Large intestine (tissue), 3 donors: Measurements from ENCODE around the gene GPS2. TPM values are rescaled to one million over a fixed set of nuclear protein-coding genes. Genes with fewer than 3 reads are reported as not detected.
"Not testable (repeated sequence)": the region's sequence is repeated elsewhere in the genome, so short reads cannot be mapped to it uniquely, and the experiment has no call there.

ENCODE experiments used
- DNase-seq, 2 donors: peaks; one replicate each; pipeline versions ENCODE4 v3.0.0 to v3.0.0-alpha.2; 2013
- H3K27ac ChIP-seq: one replicate; pipeline ENCODE4 v1.5.1; 2013; ENCODE audit warnings: low read length
- H3K27me3 ChIP-seq: 2 replicates; pipeline ENCODE4 v1.6.1; 2013; ENCODE audit warnings: low read length; ENCODE audit not compliant: control insufficient read depth, insufficient read depth
- H3K36me3 ChIP-seq: 2 replicates; pipeline ENCODE4 v1.6.1; 2013; ENCODE audit warnings: low read length; ENCODE audit not compliant: control insufficient read depth, insufficient read depth
- H3K4me1 ChIP-seq: one replicate; pipeline ENCODE4 v1.6.1; 2013; ENCODE audit warnings: low read length; ENCODE audit not compliant: control insufficient read depth, insufficient read depth
- H3K4me3 ChIP-seq: one replicate; pipeline ENCODE4 v1.5.1; 2013; ENCODE audit warnings: low read length
- H3K9me3 ChIP-seq: one replicate; pipeline ENCODE4 v1.6.1; 2013; ENCODE audit warnings: mild to moderate bottlenecking, low read depth, low read length, moderate library complexity; ENCODE audit not compliant: control insufficient read depth
- WGBS: methylation state at CpG from one replicate; pipeline ENCODE4 v1.1.5; 2013; ENCODE audit warnings: low lambda C conversion rate; ENCODE audit not compliant: insufficient coverage; 5-methylcytosine and 5-hydroxymethylcytosine counted together
- polyA plus RNA-seq: library from polyadenylated mRNA; unstranded; fragments of 120-200 nt; gene quantifications from one replicate; pipeline ENCODE4 v1.2.1, GENCODE V29; 2013

GPS2 gene
- polyA plus RNA-seq, 1 donor, result 53.0 TPM

GRCh38 chr17:7340179-7340578 lies 25.0 kb upstream of the GPS2 start:
- H3K4me3 ChIP-seq, result no peak overlapping the region
- WGBS, result no CpG with 5 or more reads among the region's 2 CpGs
- peaks cover 13% of the 10 kb centered on the region for H3K27me3 ChIP-seq
- DNase-seq, result no peak
- H3K27ac ChIP-seq, result no peak overlapping the region
- H3K36me3 ChIP-seq, result no peaks in the 10 kb centered on the region
- no peaks in the 10 kb centered on the region for H3K9me3 ChIP-seq
- H3K4me1 ChIP-seq, result no peaks in the 10 kb centered on the region

- not testable (repeated sequence) for H3K4me1 ChIP-seq, H3K27me3 ChIP-seq, H3K9me3 ChIP-seq, H3K36me3 ChIP-seq, DNase-seq, H3K27ac ChIP-seq, H3K4me3 ChIP-seq
- WGBS, result no CpG with 5 or more reads among the region's 7 CpGs
These were observed 22.4 kb upstream of the GPS2 start for GRCh38 chr17:7337600-7337999.

- Histone ChIP-seq H3K4me3 (peak within 1 kb of the TSS; percentile 16), H3K36me3 (no peaks in the 10 kb centered on the region), H3K9me3 (no peaks in the 10 kb centered on the region), H3K27me3 (peaks cover 4% of the 10 kb centered on the region), H3K27ac (no peak within 1 kb of the TSS), H3K4me1 (no peaks in the 10 kb centered on the region)
- DNase-seq, result no peak
- no CpG with 5 or more reads among the region's 17 CpGs for WGBS
These were observed 21.3 kb upstream of the GPS2 start, which contains the start of gene ACAP1 for GRCh38 chr17:7336240-7337175. Gene ACAP1, plus strand, starts transcription at chr17:7336529. Its CDS starts 206 bp downstream, at chr17:7336735.

- not testable (repeated sequence) for H3K4me3 ChIP-seq, H3K27ac ChIP-seq, DNase-seq, H3K36me3 ChIP-seq, H3K9me3 ChIP-seq, H3K4me1 ChIP-seq, H3K27me3 ChIP-seq
- WGBS, result no CpG with 5 or more reads among the region's 13 CpGs
These were observed 20.6 kb upstream of the GPS2 start for GRCh38 chr17:7335765-7336164.

GRCh38 chr17:7334938-7335538 lies 19.9 kb upstream of the GPS2 start:
- H3K27ac ChIP-seq, result no peak overlapping the region
- H3K9me3 ChIP-seq, result no peaks in the 10 kb centered on the region
- no peaks in the 10 kb centered on the region for H3K36me3 ChIP-seq
- no CpG with 5 or more reads among the region's 3 CpGs for WGBS
- peaks cover 4% of the 10 kb centered on the region for H3K27me3 ChIP-seq
- H3K4me1 ChIP-seq, result peaks cover 8% of the 10 kb centered on the region
- no peak for DNase-seq
- H3K4me3 ChIP-seq, result no peak overlapping the region

GRCh38 chr17:7332600-7333069 lies 17.5 kb upstream of the GPS2 start:
- not testable (repeated sequence) for H3K27me3 ChIP-seq, H3K27ac ChIP-seq, DNase-seq, H3K36me3 ChIP-seq, H3K9me3 ChIP-seq, H3K4me3 ChIP-seq
- H3K4me1 ChIP-seq, result peaks cover 16% of the 10 kb centered on the region
- WGBS, result no CpG with 5 or more reads among the region's 14 CpGs

GRCh38 chr17:7332111-7332510 lies 17.0 kb upstream of the GPS2 start:
- Histone ChIP-seq H3K9me3 (no peaks in the 10 kb centered on the region), H3K4me1 (peaks cover 16% of the 10 kb centered on the region), H3K36me3 (no peaks in the 10 kb centered on the region), H3K4me3 (no peak overlapping the region), H3K27me3 (peaks cover 4% of the 10 kb centered on the region), H3K27ac (no peak overlapping the region)
- DNase-seq, result no peak
- no CpG with 5 or more reads among the region's 7 CpGs for WGBS

- peaks cover 2% of the 10 kb centered on the region for H3K27me3 ChIP-seq
- H3K36me3 ChIP-seq, result peaks cover 13% of the 10 kb centered on the region
- peak overlapping the region; percentile 59 for H3K4me3 ChIP-seq
- H3K9me3 ChIP-seq, result no peaks in the 10 kb centered on the region
- peak overlapping the region; percentile 73 for H3K27ac ChIP-seq
- H3K4me1 ChIP-seq, result peaks cover 16% of the 10 kb centered on the region
- WGBS, result no CpG with 5 or more reads among the region's 13 CpGs
- DNase-seq, result no peak
These were observed 15.5 kb upstream of the GPS2 start for GRCh38 chr17:7330638-7331015.

- peaks cover 17% of the 10 kb centered on the region for H3K36me3 ChIP-seq
- no CpG with 5 or more reads among the region's 34 CpGs for WGBS
- H3K9me3 ChIP-seq, result no peaks in the 10 kb centered on the region
- peak overlapping the region; percentile 59 for H3K4me3 ChIP-seq
- peak overlapping the region; percentile 73 for H3K27ac ChIP-seq
- peaks cover 16% of the 10 kb centered on the region for H3K4me1 ChIP-seq
- peaks cover 2% of the 10 kb centered on the region for H3K27me3 ChIP-seq
- DNase-seq, result peak in 1 of 2 donors; percentile 52
These were observed 15.0 kb upstream of the GPS2 start for GRCh38 chr17:7329997-7330637.

- Histone ChIP-seq H3K27me3 (peaks cover 2% of the 10 kb centered on the region), H3K4me1 (peaks cover 16% of the 10 kb centered on the region), H3K4me3 (peak overlapping the region; percentile 59), H3K27ac (peak overlapping the region; percentile 73), H3K36me3 (peaks cover 22% of the 10 kb centered on the region), H3K9me3 (no peaks in the 10 kb centered on the region)
- WGBS, result no CpG with 5 or more reads among the region's 43 CpGs
- peak; percentile 99 to 100 for DNase-seq
These were observed 14.3 kb upstream of the GPS2 start for GRCh38 chr17:7329374-7329996.
